Measurements from ENCODE around the gene MRPS6.

The MRPS6 gene

GRCh38 chr21:34183331-34183928 is 110.1 kb downstream of the MRPS6 start:
- no peak for DNase-seq

GRCh38 chr21:34184232-34184631 is 110.9 kb downstream of the MRPS6 start:
- DNase-seq = no peak

GRCh38 chr21:34185026-34185750 is 111.8 kb downstream of the MRPS6 start:
- DNase-seq = no peak

GRCh38 chr21:34186109-34186719 is 112.8 kb downstream of the MRPS6 start:
- no peak for DNase-seq

GRCh38 chr21:34187935-34188334 is 114.6 kb downstream of the MRPS6 start:
- DNase-seq = no peak

GRCh38 chr21:34189506-34189905 is 116.1 kb downstream of the MRPS6 start:
- DNase-seq = no peak

GRCh38 chr21:34190576-34191321 is 117.4 kb downstream of the MRPS6 start:
- no peak for DNase-seq

- no peak for DNase-seq
These were observed 118.5 kb downstream of the MRPS6 start for GRCh38 chr21:34191876-34192275.

Measured in NCI-H526 treated with DMSO at 0.1 percent for 48 hours (cell line).